ENCODE data around the gene DNMBP.
"Not testable (repeated sequence)": the region's sequence is repeated elsewhere in the genome, so short reads cannot be mapped to it uniquely, and the experiment has no call there.

The DNMBP gene

DNA sequence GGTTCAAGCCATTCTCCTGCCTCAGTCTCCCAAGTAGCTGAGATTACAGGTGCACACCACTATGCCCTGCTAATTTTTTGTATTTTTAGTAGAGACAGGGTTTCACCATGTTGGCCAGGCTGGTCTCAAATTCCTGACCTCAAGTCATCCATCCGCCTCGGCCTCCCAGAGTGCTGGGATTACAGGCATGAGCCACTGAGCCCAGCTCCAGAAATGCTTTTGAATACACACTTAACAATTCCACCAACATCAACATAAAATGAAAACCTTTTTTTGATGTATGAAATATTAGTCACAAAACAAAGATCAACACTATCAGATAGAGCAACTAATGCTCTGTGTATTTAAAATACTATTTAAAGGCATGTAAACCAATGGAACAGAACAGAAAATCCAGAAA is 63.7 kb downstream of the DNMBP start:
- not testable (repeated sequence) for DNase-seq (ENCODE audit: low read depth)

DNA sequence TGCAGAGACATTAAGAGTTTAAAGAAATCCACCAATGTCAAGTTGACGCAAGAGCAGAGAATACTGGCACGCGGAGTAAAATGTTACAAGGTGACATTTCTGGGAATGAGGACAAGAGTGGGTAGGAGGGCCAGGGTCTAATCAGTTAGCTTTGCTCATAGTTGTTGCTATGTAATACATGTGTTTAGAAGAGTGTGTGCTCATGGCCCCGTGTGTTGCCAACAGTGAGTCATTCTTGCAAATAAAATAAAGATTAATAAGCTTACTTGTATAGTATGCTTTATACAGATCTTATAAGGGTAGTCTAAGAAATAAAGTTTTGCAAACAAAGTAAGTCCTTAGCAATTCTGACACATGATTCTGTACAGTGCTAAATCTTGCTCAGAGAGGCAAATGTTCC is 64.5 kb downstream of the DNMBP start:
- peak; percentile 73 for DNase-seq (ENCODE audit: low read depth)

DNA sequence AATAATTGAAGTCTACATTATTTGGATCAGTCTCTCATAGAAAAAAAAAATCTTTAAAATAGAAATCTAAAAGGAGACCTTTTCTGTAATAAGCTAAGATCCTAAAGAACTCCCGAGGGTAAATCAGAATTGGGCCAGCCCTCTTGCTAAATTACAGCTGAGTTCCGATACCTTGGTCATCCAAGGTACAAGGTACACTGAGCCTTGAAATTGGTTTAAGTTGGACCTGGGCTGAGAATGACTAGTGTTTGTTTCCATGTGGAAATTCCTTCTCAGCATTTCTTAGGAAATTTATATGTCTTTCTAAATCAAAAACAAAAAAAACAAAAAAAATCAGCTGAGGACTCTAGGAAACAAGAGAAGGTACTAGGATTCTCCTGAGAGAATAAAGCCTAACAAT is 64.9 kb downstream of the DNMBP start:
- no peak for DNase-seq (ENCODE audit: low read depth)

DNA sequence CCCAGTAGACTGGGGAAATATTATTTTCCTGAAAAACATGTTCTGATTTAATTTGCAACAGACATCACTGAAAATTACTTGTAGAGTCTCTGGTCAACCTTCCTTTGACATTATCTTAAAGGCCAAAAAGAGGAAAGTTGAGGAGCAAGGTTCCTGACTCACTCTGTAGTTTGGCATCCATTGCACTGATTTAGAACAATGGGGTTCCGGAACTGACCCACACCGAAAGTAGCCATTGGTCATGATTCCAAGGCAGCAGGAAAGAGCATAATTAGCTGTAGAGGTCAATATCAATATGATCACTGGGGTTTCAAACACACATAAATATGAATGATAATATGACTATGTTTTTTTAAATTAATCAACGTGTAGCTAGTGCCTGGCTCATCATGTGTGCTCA is 65.8 kb downstream of the DNMBP start:
- no peak for DNase-seq (ENCODE audit: low read depth)

DNA sequence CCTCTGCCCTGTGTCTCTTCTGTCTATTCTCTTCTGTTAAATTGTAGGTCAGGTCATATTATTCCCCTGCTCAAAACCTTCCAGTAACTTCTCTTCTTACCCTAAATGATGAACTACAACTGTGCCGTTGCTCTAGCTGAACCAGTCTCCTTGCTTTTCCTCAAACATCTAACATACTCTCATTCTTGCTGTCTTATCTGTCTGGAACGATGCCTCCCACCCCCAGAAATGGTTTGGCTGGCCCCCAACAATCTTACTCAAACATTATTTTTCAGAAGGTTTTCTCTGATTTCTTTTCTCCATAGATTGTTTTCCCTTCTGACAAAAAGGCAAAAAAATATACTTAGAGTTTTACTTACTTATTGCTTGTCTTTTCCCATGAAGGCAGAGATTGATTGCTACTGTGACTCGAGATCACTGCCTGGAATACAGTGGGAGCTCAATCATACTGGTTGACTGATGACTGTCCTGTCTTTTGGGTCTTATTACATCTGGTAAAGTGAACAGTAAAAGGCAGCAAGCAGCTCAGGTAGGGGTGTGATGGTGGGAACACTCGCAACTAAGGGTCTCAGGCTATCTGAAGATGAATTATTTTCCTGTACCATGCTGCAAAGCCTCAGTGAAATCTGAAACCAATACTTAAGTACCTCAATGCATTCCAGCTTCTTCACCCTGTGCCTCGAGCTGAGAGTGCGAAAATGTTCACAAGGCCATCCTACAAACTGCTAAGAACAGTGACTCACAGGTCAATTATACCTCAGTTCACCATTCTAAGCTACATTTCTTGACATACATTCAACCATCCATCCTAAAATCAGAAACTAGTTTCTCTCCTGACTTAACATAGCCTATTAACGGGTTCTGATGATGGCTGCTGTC is 67.6 kb downstream of the DNMBP start:
- DNase-seq (ENCODE audit: low read depth), result no peak

DNA sequence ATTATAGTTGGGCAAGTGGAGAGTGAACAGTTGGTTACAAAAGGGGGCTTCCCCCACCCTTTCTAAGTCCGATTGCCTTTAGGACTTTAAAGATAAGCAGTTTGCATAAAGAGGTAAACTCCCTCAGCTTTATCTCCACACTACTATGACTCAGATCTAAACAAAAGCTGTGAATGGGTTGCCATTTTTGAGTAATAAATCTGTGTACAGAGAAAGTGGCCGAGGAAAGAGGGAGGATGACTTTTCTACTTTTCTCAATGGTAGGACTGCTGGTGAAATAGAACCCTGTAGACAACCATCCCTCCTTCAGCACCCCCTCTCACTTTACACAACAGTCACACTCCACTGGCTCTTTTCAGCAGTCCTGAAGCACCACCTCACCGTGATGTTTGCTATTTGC is 71.2 kb downstream of the DNMBP start:
- DNase-seq (ENCODE audit: low read depth), result no peak

DNA sequence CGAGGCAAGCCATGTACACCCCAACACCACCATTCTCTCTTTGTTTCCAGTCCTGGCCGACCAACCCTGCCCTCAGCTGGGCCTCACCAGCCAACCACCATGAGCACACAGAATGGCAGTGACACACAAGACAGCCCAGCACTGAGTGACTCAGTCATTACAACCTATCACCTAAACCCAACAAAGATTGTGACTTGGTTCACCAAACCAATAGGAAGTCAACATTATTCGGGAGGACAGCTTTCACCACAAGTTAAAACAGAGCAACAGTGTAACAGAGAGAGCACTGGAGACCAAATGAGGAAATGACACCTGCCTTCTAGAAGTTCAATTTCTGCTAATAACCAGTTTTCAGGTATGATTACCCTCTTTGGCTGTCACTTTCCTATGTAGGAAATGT is 72.1 kb downstream of the DNMBP start:
- DNase-seq (ENCODE audit: low read depth), result no peak

DNA sequence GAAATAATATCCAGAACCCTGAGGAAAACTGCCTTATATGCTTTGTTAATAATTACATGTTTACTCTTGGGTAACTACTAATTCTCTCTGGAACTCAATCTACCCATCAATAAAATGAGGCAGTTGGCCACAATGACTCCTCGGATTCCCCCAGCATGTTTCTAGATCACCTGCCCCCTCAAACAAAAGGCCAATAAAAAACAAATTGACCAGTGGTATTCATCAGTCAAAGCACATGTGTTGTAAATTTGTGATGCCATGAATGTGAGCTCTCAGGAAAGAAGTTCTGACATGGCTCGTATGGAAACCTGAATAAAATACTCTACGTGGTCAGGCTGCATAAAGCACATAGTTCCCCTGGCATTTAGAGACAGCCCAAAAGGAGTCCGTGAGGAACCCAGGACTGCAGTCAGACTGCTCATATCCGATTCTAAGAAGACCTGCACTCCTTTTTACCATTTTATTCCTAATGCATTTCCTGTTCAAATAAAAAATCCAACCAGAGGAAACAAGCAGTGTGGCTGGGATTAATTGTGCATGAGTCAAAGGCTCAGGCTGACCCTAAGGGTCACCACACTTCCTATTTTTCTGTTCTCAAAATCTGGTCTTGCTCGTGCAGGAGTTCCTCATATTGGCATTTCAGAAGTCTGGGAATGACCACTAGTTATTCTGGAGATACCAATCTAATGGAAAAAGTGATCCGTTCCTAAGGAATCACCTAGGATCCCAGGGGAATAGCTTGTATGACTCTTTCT is 77.4 kb downstream of the DNMBP start:
- DNase-seq (ENCODE audit: low read depth), result not testable (repeated sequence)

DNA sequence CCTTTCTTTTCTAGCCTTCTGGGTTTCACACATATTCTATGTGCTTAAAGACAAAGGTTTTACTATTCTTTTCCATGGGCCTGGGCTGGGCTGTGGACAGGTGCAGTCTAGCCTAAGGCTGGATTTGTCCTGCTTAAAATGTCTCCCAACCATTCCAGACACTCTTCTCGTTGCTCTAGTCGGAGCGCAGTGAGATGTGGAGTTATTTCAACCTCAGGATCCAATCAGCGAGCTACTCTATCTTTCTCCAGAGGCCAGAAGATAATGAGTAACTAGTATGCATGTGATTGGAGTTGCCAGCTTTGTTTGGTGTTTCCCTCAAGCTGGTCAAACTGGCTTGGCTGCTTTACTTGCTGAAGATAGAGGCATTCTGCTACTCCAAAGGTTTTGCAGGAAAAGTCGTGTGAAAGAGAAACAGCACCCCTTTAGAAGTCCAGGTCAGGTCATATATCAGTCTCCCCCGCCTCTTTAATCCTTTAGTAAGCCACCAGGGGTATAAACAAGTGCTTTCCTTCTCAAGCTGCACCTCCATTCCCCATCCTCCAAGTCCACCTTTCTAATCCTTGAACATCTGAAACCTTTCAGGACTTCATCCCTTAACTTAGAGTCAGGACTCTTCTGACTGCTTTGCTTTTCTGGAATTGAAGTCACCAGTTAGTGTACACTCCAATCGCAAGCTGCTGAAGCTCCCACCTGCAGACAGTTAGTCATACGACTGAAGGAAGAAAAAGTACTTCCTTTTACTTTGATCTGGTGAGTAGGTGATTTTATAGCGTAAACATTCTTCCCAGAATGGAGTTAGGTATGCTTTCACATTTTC is 78.8 kb downstream of the DNMBP start:
- DNase-seq (ENCODE audit: low read depth), result no peak

DNA sequence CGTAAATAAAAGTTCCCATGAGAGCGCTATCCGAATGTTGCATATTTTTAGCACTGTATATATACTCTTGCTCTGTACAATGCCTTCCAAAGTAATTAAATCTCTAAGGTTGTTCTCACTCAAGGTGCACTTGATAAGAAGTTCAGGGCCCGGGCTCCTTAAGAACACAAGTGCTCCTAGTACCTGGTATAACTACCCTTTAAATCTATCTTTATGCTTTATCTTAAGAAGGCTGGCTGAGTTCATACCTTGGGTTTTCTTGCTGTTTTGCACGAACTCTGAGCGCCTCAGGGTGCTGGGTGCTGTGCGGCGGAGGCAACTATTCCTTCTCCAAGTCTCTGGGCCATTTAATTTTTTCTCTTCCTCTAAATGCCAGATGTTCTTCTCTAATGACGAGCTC is 80.4 kb downstream of the DNMBP start:
- no peak for DNase-seq (ENCODE audit: low read depth)

DNA sequence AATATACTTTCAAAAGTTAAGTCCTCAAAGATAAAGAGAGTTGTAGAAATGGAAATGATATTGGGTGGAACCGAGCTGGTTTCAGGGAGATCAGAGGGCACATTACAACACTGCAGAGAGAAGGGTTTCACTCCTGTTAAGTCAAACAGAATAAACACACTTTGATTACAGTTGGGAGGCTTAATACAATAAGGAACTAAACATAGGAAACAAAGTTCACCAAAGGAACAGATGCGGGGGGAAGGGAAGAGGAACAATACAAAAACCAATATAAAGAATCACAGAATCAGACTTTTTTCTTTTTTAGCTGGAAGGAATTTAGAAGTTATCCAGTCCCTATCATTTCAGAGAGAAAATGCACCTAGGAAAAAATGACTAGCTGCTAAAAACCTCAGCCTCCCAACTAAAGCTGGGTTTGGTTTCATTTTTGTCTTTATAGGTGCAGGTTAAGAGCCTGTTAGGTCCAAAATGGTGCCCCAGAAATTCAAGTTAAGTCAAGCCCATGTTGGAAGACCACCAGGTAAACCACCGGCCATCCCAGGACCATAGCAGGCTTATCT is 81.9 kb downstream of the DNMBP start:
- no peak for DNase-seq (ENCODE audit: low read depth)

DNA sequence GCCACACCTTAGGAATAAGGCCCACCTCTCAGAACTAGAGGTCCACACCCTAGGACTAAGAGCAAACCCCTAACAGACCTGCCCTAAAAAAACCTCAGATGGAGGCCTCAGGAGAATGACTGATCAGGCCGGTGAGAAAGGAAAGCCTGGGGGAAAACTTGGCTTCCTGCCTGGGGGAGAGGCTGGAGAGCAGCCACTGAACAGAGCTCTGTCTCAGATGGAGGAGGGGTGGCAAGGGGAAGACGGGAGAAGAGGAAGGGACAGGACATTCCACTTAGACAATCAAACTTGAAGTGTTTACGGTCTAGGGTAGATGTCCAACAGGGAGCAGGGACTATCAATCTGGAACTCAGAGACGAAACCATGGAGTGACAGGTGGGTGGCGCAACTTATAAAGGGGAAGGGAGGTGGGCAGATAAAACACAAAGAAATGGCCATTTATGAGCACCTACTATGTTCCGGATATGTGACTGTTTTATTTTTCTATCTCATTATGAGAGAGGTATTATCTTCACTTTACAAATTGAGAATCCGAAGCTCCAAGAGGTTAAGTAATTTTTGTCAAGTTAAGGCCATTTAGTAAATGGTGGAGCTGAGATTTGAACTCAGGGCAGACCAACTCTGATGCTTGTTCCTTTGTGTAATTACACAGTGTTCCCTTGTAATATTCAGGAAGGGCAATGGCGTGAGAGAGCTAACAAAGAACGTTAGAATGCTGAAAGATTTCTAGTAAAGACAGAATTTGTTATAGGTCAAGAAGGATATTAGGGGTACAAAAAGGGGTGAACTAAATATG is 82.6 kb downstream of the DNMBP start:
- no peak for DNase-seq (ENCODE audit: low read depth)

DNA sequence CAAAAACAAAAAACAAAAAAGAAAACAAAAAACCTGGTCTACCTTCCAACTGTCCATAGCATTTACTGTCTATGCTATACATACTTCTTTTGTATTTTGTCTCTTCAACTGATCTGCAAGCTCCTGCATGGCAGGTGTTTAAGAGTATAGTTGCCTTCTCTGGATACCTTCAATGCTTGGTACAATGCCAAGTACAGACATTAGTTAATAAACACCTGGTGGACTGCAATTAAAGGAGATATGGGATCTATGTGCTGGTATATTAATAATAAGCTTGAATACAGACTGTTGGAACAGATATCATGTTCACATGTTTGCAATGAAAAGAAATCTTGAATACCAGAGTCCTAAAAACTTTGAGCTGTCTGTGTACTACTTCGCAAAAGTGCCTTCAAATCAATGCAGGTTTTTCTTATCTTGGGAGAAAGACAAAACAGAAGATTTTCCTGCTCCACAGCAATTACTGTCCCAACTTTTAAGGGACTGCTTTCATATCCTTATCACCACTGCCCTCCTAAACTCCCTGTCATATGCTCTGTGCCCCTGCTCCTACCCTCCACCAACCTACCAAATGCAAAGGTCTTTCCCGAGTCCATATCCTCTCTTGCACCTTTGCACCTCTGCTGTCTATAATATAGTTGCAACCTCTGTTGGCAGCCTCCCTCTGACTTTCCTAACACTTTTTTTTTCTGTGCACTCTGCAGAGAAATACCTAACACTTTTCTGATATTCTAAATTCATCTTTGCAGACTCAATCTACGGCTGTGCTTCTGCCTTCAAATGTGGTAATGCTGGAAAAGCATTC is 85.1 kb downstream of the DNMBP start:
- no peak for DNase-seq (ENCODE audit: low read depth)

DNA sequence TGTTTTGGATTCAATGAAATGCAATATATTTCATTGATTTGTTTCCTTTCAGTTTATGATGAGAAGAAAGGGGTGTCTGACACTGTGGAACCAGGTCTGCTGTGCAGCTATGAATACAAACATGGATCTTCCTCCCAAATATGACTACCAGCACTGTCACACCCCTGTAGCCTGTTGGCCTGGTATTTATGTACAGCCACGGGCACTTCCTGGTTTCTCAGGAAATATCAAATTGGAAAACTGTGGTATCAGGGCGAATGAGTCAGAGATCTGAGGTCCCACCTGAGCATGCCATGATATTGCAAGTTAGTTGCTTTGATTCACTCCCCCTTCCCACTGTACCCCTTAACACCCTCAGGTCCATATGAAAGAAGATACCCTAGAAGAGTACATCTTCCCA is 87.8 kb downstream of the DNMBP start:
- DNase-seq (ENCODE audit: low read depth), result no peak

DNA sequence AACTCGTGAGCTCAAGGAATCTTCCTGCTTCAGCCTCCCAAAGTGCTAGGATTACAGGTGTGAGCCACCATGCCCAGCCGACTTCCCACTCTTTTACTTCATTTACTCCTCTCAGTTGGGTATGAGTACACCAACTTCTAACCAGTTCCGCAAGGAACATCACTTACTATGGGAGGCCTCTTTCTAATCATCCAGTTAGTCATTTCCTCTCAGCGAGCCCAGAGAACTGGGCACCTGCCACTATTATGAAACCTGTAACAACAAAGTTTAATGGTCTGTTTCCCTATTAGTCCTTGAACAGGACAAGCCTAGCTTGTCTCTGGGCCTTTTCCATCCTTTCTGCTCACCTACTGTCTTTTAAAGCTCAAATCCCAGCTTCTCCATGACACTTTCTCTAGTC is 88.8 kb downstream of the DNMBP start:
- DNase-seq (ENCODE audit: low read depth), result no peak

DNA sequence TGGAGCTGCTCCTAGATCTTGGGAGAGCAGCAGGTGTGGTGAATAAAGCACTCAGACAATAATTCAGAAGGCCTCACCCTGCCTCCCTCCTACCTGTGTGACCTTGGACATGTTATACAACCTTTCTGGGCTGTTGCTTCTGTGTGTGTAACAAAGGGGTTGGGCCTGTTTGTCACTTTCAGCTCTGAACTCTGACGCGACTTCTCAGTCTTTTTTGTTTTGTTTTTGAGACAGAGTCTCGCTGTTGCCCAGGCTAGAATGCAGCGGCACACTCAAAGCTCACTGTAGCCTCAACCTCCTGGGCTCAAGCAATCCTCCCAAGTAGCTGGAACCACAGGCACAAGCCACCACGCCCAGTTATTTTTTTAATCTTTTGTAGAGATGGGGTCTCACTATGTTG is 89.3 kb downstream of the DNMBP start:
- no peak for DNase-seq (ENCODE audit: low read depth)

DNA sequence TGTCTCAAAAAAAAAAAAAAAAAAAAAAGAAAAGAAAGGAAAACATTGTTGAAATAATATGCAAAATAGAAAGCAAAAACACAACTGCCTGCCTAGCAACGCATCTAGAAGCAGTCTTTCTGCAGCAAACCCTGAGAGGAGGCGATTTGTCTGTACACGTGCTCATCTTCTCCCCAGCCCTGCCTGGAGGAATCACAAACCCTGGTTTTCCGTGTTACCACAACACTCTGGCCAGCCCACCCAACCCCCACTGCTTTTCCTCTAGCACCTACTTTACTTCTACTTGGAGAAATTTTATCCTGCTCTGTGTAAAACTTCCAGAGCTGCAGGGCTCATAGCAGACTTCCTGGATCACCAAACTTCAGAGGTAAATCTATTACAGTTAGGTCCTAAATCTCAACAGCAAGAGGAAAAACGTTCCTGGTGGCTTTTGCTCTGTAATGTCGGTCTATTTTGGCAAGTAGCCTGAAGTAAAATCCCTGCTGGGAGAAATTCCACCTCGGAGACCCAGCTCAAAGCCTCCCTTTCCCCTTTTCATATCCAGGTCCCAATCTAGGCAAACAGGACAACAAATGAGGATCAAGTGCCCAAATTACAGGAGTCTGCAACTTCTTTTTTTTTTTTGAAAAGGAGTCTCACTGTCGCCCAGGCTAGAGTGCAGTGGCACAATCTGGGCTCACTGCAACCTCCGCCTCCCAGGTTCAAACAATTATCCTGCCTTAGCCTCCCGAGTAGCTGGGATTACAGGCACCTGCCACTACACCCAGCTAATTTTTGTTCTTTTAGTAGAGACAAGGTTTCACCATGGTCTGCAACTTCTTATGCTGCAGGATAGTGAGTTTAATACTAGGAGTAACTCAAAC is 91.6 kb downstream of the DNMBP start:
- peak; percentile 63 for DNase-seq (ENCODE audit: low read depth)

DNA sequence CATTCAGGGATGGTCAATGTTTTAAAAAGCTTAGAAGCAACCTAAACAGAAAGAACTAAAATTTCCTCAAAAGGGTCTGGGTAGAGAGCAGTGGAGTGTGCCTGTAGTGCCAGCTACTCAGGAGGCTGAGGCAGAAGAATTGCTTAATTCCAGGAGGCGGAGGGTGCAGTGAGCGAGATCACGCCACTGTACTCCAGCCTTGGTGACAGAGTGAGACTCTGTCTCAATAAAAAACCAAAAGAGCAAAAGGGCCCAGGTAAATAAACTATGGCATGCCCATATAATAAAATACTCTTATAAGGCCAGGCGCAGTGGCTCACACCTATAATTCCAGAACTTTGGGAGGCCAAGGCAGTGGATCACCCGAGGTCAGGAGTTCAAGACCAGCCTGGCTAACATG is 93.0 kb downstream of the DNMBP start:
- DNase-seq (ENCODE audit: low read depth), result no peak

DNA sequence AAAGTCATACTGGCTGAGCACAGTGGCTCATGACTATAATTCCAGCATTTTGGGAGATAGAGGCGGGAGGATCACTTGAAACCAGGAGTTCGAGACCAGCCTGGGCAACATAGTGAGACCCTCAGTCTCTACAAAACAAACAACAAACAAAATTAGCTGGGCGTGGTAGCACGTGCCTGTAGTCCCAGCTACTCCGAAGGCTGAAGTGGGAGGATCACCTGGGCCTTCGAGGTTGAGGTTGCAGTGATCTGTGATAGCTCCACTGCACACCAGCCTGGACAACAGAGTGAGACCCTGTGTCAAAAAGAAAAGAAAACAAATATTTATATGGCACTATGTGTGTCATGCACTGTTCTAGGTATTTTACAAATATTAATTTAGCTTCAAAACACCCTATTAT is 94.3 kb downstream of the DNMBP start:
- DNase-seq (ENCODE audit: low read depth), result no peak

DNA sequence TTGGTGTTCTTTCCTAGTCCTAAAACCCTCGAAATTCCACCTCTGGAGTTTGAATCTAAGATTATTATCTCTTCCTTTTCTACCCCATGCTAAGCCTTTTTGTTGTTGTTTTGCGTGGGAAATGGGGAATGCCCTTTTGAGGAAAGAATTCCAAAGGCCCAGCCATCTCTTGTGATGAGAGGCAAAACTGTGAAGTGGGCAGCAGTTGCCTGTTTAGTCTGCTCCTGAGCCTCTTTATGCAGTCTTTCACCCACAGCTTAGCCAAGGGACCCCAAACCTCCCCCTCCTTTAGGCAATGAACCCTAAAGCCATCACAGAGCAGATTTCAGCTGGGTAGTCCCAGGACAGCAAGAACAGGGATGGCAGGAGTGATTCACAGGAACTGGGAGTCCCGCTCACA is 95.5 kb downstream of the DNMBP start:
- DNase-seq (ENCODE audit: low read depth), result no peak
